ENCODE results near the gene PCSK5.

The PCSK5 gene

DNA sequence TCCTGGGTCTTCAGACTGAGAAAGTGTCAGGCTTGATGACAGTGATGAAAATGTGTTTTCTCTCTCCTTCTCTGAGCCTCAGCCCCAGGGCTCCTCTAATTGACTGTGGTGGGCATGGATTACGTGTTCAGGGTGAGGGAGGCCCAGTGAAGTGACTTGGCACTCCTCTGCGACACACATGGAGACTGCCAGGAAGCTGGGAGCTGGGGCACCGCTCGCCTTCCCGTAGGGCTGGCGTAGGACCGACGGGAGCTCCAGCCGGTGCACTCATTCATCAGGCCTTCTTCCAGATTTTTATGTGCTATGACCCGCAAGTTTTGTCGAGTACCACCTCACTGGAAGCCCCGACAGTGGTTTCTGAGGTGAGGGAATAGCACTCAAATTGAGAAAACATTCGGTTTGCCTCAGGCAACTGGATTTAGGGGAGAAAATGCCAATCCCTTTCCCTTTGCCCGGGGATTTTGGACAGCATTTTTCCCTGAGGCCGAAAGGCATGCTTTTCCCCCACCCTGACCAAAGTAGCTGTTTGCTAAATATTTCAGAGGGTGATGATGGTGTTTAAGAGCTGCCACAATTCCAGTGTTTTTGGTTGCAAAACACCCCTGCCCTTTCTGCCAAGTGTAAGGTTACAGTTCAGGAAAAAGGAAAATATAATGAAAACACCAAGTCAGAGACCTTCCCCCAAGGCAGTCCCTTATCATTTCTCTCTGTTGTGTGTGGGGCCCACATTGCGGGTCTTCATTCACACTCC lies 83.7 kb downstream of the PCSK5 start:
- no peak overlapping the region for H3K27ac ChIP-seq
- H3K36me3 ChIP-seq (replicated peaks): no peaks in the 10 kb centered on the region
- H3K27me3 ChIP-seq (replicated peaks): no peaks in the 10 kb centered on the region
- no peak for DNase-seq
- TF ChIP-seq, protein P1, sequence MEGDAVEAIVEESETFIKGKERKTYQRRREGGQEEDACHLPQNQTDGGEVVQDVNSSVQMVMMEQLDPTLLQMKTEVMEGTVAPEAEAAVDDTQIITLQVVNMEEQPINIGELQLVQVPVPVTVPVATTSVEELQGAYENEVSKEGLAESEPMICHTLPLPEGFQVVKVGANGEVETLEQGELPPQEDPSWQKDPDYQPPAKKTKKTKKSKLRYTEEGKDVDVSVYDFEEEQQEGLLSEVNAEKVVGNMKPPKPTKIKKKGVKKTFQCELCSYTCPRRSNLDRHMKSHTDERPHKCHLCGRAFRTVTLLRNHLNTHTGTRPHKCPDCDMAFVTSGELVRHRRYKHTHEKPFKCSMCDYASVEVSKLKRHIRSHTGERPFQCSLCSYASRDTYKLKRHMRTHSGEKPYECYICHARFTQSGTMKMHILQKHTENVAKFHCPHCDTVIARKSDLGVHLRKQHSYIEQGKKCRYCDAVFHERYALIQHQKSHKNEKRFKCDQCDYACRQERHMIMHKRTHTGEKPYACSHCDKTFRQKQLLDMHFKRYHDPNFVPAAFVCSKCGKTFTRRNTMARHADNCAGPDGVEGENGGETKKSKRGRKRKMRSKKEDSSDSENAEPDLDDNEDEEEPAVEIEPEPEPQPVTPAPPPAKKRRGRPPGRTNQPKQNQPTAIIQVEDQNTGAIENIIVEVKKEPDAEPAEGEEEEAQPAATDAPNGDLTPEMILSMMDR (IDR thresholded peaks at IDR 0.05; ENCODE audit: low read depth, low read length, missing control alignments): no peak
- in situ Hi-C loops (cut with HindIII; ENCODE audit: low pct_ligation_motif_present, low sequenced_read_pairs): no loop called here
- no peak overlapping the region for H3K4me3 ChIP-seq (ENCODE audit: low read depth, low read length)

DNA sequence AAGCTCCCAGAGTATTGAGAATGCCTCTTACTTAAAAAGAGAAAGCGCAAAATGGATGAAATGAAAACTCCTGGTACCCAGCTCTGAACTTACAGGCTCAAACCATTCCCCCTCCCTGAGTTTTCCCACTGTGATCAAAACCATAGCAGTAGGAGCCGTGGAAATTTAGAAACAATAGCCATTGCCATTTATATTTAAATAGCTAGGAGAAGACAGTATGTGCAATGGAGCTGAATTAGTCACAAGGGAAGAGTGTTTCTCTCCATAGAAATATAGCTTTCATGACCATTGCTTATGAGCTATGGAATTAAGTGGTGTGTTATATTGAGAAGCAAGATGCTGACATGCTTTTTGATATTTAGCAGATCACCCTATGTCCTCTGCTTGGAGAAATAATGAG lies 84.6 kb downstream of the PCSK5 start:
- in situ Hi-C loops (cut with HindIII; ENCODE audit: low pct_ligation_motif_present, low sequenced_read_pairs): no loop called here
- no peak overlapping the region for H3K4me3 ChIP-seq (ENCODE audit: low read depth, low read length)
- DNase-seq: no peak

DNA sequence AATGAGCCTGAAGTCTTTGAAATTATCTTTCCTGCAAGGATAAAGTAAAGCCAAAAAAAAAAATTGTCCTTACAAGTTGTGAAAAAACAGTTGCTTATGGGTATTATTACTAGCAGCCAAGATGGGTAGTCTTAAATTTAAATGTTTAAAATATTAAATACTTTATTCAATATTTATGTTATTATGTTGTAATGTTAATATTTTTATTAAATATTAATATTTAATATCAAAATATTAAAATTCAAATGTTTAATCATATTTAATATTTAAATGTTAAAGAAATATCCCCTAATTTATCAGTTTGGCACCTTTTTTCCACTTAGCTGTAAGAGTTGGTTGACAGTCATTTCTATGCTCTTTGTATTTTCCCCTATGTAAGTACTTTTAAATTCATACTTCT lies 86.1 kb downstream of the PCSK5 start:
- DNase-seq: no peak
- no peaks in the 10 kb centered on the region for H3K36me3 ChIP-seq (replicated peaks)
- H3K27me3 ChIP-seq (replicated peaks): no peaks in the 10 kb centered on the region
- TF ChIP-seq, protein P1 (IDR thresholded peaks at IDR 0.05; ENCODE audit: low read depth, low read length, missing control alignments): no peak
- no peak overlapping the region for H3K4me3 ChIP-seq (ENCODE audit: low read depth, low read length)
- H3K27ac ChIP-seq: no peak overlapping the region
- in situ Hi-C loops (cut with HindIII; ENCODE audit: low pct_ligation_motif_present, low sequenced_read_pairs): no loop called here

More for the DNA sequence above, 84.6 kb downstream of the PCSK5 start:
- Histone ChIP-seq H3K27me3 (replicated peaks) (no peaks in the 10 kb centered on the region), H3K36me3 (replicated peaks) (no peaks in the 10 kb centered on the region), H3K27ac (no peak overlapping the region)
- TF ChIP-seq, protein P1 (IDR thresholded peaks at IDR 0.05; ENCODE audit: low read depth, low read length, missing control alignments): no peak

DNA sequence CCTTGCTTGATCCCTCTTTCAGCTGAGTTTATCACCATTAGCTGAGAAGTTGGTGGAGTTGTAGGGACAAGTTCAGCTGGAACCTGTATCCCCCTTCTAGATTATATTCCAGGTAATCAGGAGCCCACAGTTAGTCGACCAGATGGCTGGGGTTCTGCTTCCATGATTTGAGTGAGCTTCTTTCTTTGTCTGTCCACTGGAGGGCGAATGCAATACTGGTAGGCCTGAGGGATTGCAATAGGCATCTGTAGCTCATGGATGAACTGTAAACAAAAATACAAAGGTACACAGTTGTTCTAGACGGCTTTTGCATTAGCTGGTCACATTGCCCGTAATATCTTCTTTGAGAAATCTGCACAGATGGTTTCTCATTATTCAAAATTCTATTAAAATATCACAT lies 88.9 kb downstream of the PCSK5 start:
- DNase-seq: peak; percentile 12
- in situ Hi-C loops (cut with HindIII; ENCODE audit: low pct_ligation_motif_present, low sequenced_read_pairs): no loop called here
- no peak overlapping the region for H3K4me3 ChIP-seq (ENCODE audit: low read depth, low read length)
- H3K36me3 ChIP-seq (replicated peaks): no peaks in the 10 kb centered on the region
- H3K27ac ChIP-seq: no peak overlapping the region
- no peaks in the 10 kb centered on the region for H3K27me3 ChIP-seq (replicated peaks)
- TF ChIP-seq, protein P1 (IDR thresholded peaks at IDR 0.05; ENCODE audit: low read depth, low read length, missing control alignments): peak; percentile 66

DNA sequence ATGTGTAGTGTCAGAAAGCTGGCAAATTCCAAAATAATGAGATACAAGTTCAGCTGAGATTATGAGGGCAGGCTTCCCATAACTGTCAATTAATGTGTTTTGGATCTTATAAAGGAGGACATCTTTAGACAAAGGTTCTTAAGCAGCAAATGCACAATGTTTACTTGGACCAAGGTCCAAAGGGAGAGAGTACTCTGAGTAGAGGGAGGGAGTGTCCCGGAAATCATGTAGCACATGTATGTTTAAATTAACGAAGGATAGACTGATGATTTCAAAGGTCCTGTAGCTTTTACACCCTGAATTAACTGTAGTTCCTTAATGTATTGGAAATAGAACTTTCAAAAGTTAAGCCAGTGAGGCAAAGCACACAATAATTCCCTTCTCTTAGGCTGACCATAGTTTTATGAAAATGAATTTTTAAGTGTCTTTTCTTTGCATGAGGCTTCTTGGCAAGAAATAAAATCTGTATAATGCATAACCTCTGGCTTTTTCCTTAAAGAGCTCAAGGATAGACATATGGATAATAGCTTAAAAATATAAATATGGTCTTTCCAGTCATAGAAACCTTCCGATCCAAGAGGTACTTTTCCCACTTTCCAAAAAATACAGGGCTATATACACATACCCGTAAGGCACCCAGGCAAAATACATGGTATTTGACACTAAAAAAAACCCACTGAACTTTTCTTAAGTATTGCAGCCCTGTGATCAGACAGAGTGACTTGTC lies 93.0 kb downstream of the PCSK5 start:
- Histone ChIP-seq H3K4me3 (ENCODE audit: low read depth, low read length) (no peak overlapping the region), H3K36me3 (replicated peaks) (no peaks in the 10 kb centered on the region), H3K27me3 (replicated peaks) (no peaks in the 10 kb centered on the region), H3K27ac (no peak overlapping the region)
- no peak for DNase-seq
- in situ Hi-C loops (cut with HindIII; ENCODE audit: low pct_ligation_motif_present, low sequenced_read_pairs): no loop called here
- TF ChIP-seq, protein P1 (IDR thresholded peaks at IDR 0.05; ENCODE audit: low read depth, low read length, missing control alignments): no peak
